DLD1 (cell line): Measurements from ENCODE around the gene ZNF808.
"Not testable (repeated sequence)": the region's sequence is repeated elsewhere in the genome, so short reads cannot be mapped to it uniquely, and the experiment has no call there.

Experiments
- in situ Hi-C: cut with HindIII; loops from 2 replicates; pipeline ENCODE4 v1.10.0; 2017; ENCODE audit warnings: low sequenced_read_pairs

Gene ZNF808

GRCh38 chr19:52535771-52536447 is 8.4 kb downstream of the ZNF808 start:
- in situ Hi-C loops, result no loop called here

- in situ Hi-C loops, result no loop called here
Measured at GRCh38 chr19:52536448-52536800, 9.0 kb downstream of the ZNF808 start.

- in situ Hi-C loops, result not testable (repeated sequence)
Measured at GRCh38 chr19:52538815-52539214, 11.3 kb downstream of the ZNF808 start.

GRCh38 chr19:52541176-52541575 is 13.7 kb downstream of the ZNF808 start:
- in situ Hi-C loops, result not testable (repeated sequence)

- in situ Hi-C loops, result no loop called here
Measured at GRCh38 chr19:52541608-52542007, 14.1 kb downstream of the ZNF808 start.

- in situ Hi-C loops, result not testable (repeated sequence)
Measured at GRCh38 chr19:52542541-52542940, 15.1 kb downstream of the ZNF808 start.

GRCh38 chr19:52542984-52543664 is 15.7 kb downstream of the ZNF808 start:
- in situ Hi-C loops, result no loop called here

GRCh38 chr19:52554216-52554971 is 26.9 kb downstream of the ZNF808 start:
- in situ Hi-C loops, result no loop called here

GRCh38 chr19:52557231-52557995 is 29.9 kb downstream of the ZNF808 start:
- in situ Hi-C loops, result no loop called here

- in situ Hi-C loops, result not testable (repeated sequence)
Measured at GRCh38 chr19:52558732-52559445, 31.4 kb downstream of the ZNF808 start.

- in situ Hi-C loops, result not testable (repeated sequence)
Measured at GRCh38 chr19:52561611-52562010, 34.1 kb downstream of the ZNF808 start.

GRCh38 chr19:52566121-52566520 is 38.7 kb downstream of the ZNF808 start:
- in situ Hi-C loops, result no loop called here

GRCh38 chr19:52566588-52566987 is 39.1 kb downstream of the ZNF808 start:
- in situ Hi-C loops, result no loop called here

GRCh38 chr19:52567921-52568320 is 40.5 kb downstream of the ZNF808 start:
- in situ Hi-C loops, result no loop called here

- in situ Hi-C loops, result not testable (repeated sequence)
Measured at GRCh38 chr19:52569638-52569999, 42.2 kb downstream of the ZNF808 start.

- in situ Hi-C loops, result no loop called here
Measured at GRCh38 chr19:52570000-52570861, 42.8 kb downstream of the ZNF808 start, which contains the start of gene ZNF701. Gene ZNF701 (plus strand): TSS chr19:52570287. CDS start chr19:52574148, 3,861 bp downstream.

- in situ Hi-C loops, result no loop called here
Measured at GRCh38 chr19:52584736-52585440, 57.4 kb downstream of the ZNF808 start.

- in situ Hi-C loops, result no loop called here
Measured at GRCh38 chr19:52585604-52586003, 58.1 kb downstream of the ZNF808 start.

GRCh38 chr19:52590728-52591127 is 63.3 kb downstream of the ZNF808 start:
- in situ Hi-C loops, result no loop called here
